HepG2 (cell line): ENCODE data around the gene VARS1. TPM values are rescaled to one million over a fixed set of nuclear protein-coding genes. Genes with fewer than 3 reads are reported as not detected.
A peak's percentile ranks its signal among the peaks of the same experiment; 100 is the strongest.

Experiments used
- ERF ChIP-seq: IDR thresholded peaks from 2 replicates; pipeline ENCODE4 v1.6.1; 2018; ENCODE audit warnings: missing biosample characterization, missing genetic modification reagents
- FOXJ3 ChIP-seq: sonication (generic); formaldehyde crosslinking; IDR thresholded peaks from 2 replicates; pipeline ENCODE4 v1.4.0; 2020; ENCODE audit warnings: missing genetic modification reagents, mild to moderate bottlenecking, borderline replicate concordance
- KDM5B ChIP-seq: sonication (generic); formaldehyde crosslinking; IDR thresholded peaks from 2 replicates; pipeline ENCODE4 v1.4.0; 2020; ENCODE audit warnings: missing genetic modification reagents, mild to moderate bottlenecking, borderline replicate concordance
- PCBP2 ChIP-seq: fragments of 200-400 bp; formaldehyde crosslinking; optimal IDR thresholded peaks from 2 replicates; pipeline ENCODE3; 2018; ENCODE audit warnings: low read length, low read depth; ENCODE audit not compliant: poor library complexity, severe bottlenecking
- PHF21A ChIP-seq: sonication (generic); formaldehyde crosslinking; IDR thresholded peaks from 2 replicates; pipeline ENCODE4 v1.5.0; 2020; ENCODE audit warnings: mild to moderate bottlenecking, missing genetic modification reagents
- PITX1 ChIP-seq: sonication (generic); formaldehyde crosslinking; IDR thresholded peaks from 2 replicates; pipeline ENCODE4 v1.5.1; 2020; ENCODE audit warnings: mild to moderate bottlenecking, missing genetic modification reagents
- PTBP1 ChIP-seq: fragments of 200-400 bp; formaldehyde crosslinking; IDR thresholded peaks from 2 replicates; pipeline ENCODE4 v1.6.1; 2018; ENCODE audit warnings: low read length, low read depth; ENCODE audit not compliant: poor library complexity, severe bottlenecking
- RFX3 ChIP-seq: IDR thresholded peaks from 2 replicates; pipeline ENCODE4 v1.6.1; 2016; ENCODE audit warnings: missing biosample characterization, missing genetic modification reagents
- SIX1 ChIP-seq: sonication (generic); formaldehyde crosslinking; IDR thresholded peaks from 2 replicates; pipeline ENCODE4 v1.4.0; 2020; ENCODE audit warnings: missing genetic modification reagents, borderline replicate concordance
- SIX4 ChIP-seq: sonication (generic); formaldehyde crosslinking; IDR thresholded peaks from 2 replicates; pipeline ENCODE4 v1.4.0; 2020; ENCODE audit warnings: missing genetic modification reagents
- SNAPC2 ChIP-seq: sonication (generic); formaldehyde crosslinking; IDR thresholded peaks from 2 replicates; pipeline ENCODE4 v1.8.1; 2022; ENCODE audit warnings: mild to moderate bottlenecking, missing genetic modification reagents
- SPEN ChIP-seq: sonication (generic); formaldehyde crosslinking; IDR thresholded peaks from 2 replicates; pipeline ENCODE4 v1.5.1; 2020; ENCODE audit warnings: low read depth, mild to moderate bottlenecking, missing genetic modification reagents
- TARDBP ChIP-seq: sonication (generic); formaldehyde crosslinking; IDR thresholded peaks from 2 replicates; pipeline ENCODE4 v1.8.0; 2022; ENCODE audit warnings: mild to moderate bottlenecking, missing genetic modification reagents
- TBX3 ChIP-seq: fragments of 450-650 bp; IDR thresholded peaks from 2 replicates; pipeline ENCODE4 v1.6.1; 2017; ENCODE audit warnings: antibody characterized with exemption, mild to moderate bottlenecking, inconsistent platforms, borderline replicate concordance
- TEAD3 ChIP-seq: optimal IDR thresholded peaks from 2 replicates; pipeline ENCODE3; 2016; ENCODE audit warnings: borderline replicate concordance
- ZBTB42 ChIP-seq: sonication (generic); formaldehyde crosslinking; IDR thresholded peaks from 2 replicates; pipeline ENCODE4 v1.5.0; 2020; ENCODE audit warnings: mild to moderate bottlenecking, missing genetic modification reagents
- ZC3H4 ChIP-seq: sonication (generic); formaldehyde crosslinking; IDR thresholded peaks from 2 replicates; pipeline ENCODE4 v1.4.0; 2020; ENCODE audit warnings: missing genetic modification reagents, borderline replicate concordance
- ZKSCAN8 ChIP-seq: IDR thresholded peaks from 2 replicates; pipeline ENCODE4 v1.6.1; 2016; ENCODE audit warnings: borderline replicate concordance, missing genetic modification reagents, missing compliant biosample characterization
- ZNF484 ChIP-seq: sonication (generic); formaldehyde crosslinking; IDR thresholded peaks from 2 replicates; pipeline ENCODE4 v1.5.1; 2020; ENCODE audit warnings: mild to moderate bottlenecking, low read depth, missing genetic modification reagents, borderline replicate concordance
- ZNF703 ChIP-seq: sonication (generic); formaldehyde crosslinking; IDR thresholded peaks from 2 replicates; pipeline ENCODE4 v1.5.1; 2020; ENCODE audit warnings: missing genetic modification reagents, mild to moderate bottlenecking, moderate library complexity, borderline replicate concordance
- ZSCAN20 ChIP-seq: sonication (generic); formaldehyde crosslinking; IDR thresholded peaks from 2 replicates; pipeline ENCODE4 v1.4.0; 2020; ENCODE audit warnings: missing genetic modification reagents, mild to moderate bottlenecking, borderline replicate concordance
- polyA plus RNA-seq, 8 experiments: library from polyadenylated mRNA; depleted of rRNA in 3 of 8; stranded (reverse) in 7 of 8; unstranded in 1 of 8; fragments of >200 nt; fragmentation: Illumina TruSeq in 4 of 8; extraction: Trizol in 4 of 8; gene quantifications; 2 replicates each; pipeline versions ENCODE4 v1.2.1 to v1.2.3, GENCODE V29; 2011 to 2016; ENCODE audit warnings: low read depth in 4 of 8, missing spikeins in 1 of 8, mixed read lengths in 1 of 8; ENCODE audit not compliant: insufficient read depth in 1 of 8
- total RNA-seq, 5 experiments: library from RNA; depleted of rRNA; stranded (reverse); fragments of >200 nt; fragmentation: Illumina TruSeq; extraction: Trizol; gene quantifications; 2 replicates each; pipeline ENCODE4 v1.2.3, GENCODE V29; 2016; ENCODE audit warnings: low read depth in 1 of 5
- TF ChIP-seq, protein P1 (sequence below): sonication (generic); formaldehyde crosslinking; IDR thresholded peaks from 2 replicates; pipeline ENCODE4 v1.8.0; 2022; ENCODE audit warnings: missing genetic modification reagents, mild to moderate bottlenecking, moderate library complexity, borderline replicate concordance
- TF ChIP-seq, protein P2 (sequence below): sonication (generic); formaldehyde crosslinking; IDR thresholded peaks from 2 replicates; pipeline ENCODE4 v1.5.0; 2020; ENCODE audit warnings: missing genetic modification reagents, mild to moderate bottlenecking, borderline replicate concordance
- TF ChIP-seq, protein P3 (sequence below): sonication (generic); formaldehyde crosslinking; IDR thresholded peaks from 2 replicates; pipeline ENCODE4 v1.5.0; 2020; ENCODE audit warnings: missing genetic modification reagents
- TF ChIP-seq, protein P4 (sequence below): sonication (generic); formaldehyde crosslinking; IDR thresholded peaks from 2 replicates; pipeline ENCODE4 v1.8.0; 2022; ENCODE audit warnings: low read depth, missing genetic modification reagents

The VARS1 gene
- total and polyA plus RNA-seq, 2 of the 13 experiments (the other 11 are each of a cell fraction or from before 2014, with no cell fraction given): 14.7 to 56.1 TPM

DNA sequence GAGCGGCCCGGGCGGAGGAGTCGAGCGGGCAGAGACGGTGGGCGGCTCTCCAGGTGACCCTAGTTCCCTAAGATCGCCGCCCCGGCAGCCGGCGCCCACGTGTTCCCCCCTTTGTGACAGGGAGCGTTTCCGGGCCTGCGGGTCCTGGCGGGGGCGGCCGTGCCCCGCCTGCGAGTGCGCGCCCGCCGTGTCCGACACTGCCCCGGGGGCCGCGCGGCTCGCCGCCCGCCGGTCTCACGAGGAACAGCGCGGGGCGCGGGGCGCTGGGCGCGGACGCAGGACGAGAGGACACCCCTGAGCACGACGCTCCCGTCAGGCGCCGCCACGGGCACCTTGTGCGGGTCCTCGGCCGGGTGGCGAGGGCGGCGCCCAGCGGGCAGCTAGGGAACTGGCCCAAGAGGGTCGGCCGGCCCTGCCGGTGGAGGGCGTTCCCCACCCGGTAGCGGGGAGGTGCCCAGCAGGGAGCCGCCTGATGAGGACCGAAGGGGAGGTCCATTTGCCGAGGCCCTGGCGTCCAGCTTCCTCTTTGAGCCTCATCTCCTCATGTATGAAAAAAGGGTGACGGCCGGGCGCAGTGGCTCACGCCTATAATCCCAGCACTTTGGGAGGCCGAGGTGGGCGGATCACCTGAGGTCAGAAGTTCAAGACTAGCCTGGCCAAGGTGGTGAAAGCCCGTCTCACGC is at the start of gene VARS1 (continued):
- TF ChIP-seq KDM5B (CRISPR knock-in tag) (peak; percentile 84; the same call in 1 of the 2 replicates), PCBP2 (no peak), PHF21A (peak; percentile 82), SPEN (CRISPR knock-in tag) (peak; percentile 97), FOXJ3 (CRISPR knock-in tag) (no peak; the same call in 1 of the 2 replicates), ZKSCAN8 (peak; percentile 19; the same call in 1 of the 2 replicates), TBX3 (no peak), PTBP1 (no peak), RFX3 (CRISPR knock-in tag) (no peak), ZNF484 (CRISPR knock-in tag) (no peak), ERF (CRISPR knock-in tag) (peak; percentile 93), PITX1 (CRISPR knock-in tag) (peak; percentile 67; the same call in 1 of the 2 replicates), TARDBP (CRISPR knock-in tag) (peak; percentile 71), ZBTB42 (CRISPR knock-in tag) (0 out of 2 replicates have a peak, but pooled peaks have one; percentile 9), SIX4 (CRISPR knock-in tag) (no peak), ZC3H4 (CRISPR knock-in tag) (no peak), ZSCAN20 (no peak), SIX1 (CRISPR knock-in tag) (no peak), TEAD3 (CRISPR knock-in tag) (peak; percentile 34), ZNF703 (CRISPR knock-in tag) (no peak; the same call in 1 of the 2 replicates), SNAPC2 (CRISPR knock-in tag) (no peak)
- TF ChIP-seq, protein P1, sequence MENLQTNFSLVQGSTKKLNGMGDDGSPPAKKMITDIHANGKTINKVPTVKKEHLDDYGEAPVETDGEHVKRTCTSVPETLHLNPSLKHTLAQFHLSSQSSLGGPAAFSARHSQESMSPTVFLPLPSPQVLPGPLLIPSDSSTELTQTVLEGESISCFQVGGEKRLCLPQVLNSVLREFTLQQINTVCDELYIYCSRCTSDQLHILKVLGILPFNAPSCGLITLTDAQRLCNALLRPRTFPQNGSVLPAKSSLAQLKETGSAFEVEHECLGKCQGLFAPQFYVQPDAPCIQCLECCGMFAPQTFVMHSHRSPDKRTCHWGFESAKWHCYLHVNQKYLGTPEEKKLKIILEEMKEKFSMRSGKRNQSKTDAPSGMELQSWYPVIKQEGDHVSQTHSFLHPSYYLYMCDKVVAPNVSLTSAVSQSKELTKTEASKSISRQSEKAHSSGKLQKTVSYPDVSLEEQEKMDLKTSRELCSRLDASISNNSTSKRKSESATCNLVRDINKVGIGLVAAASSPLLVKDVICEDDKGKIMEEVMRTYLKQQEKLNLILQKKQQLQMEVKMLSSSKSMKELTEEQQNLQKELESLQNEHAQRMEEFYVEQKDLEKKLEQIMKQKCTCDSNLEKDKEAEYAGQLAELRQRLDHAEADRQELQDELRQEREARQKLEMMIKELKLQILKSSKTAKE (CRISPR knock-in tag): no peak
- TF ChIP-seq, protein P2, sequence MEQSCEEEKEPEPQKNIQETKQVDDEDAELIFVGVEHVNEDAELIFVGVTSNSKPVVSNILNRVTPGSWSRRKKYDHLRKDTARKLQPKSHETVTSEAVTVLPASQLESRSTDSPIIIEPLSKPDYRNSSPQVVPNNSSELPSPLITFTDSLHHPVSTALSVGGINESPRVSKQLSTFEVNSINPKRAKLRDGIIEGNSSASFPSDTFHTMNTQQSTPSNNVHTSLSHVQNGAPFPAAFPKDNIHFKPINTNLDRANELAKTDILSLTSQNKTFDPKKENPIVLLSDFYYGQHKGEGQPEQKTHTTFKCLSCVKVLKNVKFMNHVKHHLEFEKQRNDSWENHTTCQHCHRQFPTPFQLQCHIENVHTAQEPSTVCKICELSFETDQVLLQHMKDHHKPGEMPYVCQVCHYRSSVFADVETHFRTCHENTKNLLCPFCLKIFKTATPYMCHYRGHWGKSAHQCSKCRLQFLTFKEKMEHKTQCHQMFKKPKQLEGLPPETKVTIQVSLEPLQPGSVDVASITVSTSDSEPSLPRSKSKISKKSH (CRISPR knock-in tag): peak; percentile 94; the same call in 1 of the 2 replicates
- TF ChIP-seq, protein P3, sequence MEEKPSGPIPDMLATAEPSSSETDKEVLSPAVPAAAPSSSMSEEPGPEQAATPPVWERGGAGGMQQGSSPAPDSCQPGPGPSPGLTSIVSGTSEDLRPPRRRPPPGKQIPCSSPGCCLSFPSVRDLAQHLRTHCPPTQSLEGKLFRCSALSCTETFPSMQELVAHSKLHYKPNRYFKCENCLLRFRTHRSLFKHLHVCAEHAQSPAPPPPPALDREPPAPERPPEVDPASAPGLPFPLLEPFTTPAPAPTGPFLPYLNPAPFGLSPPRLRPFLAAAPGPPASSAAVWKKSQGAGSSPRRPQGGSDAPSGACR (CRISPR knock-in tag): peak; percentile 93
- TF ChIP-seq, protein P4, sequence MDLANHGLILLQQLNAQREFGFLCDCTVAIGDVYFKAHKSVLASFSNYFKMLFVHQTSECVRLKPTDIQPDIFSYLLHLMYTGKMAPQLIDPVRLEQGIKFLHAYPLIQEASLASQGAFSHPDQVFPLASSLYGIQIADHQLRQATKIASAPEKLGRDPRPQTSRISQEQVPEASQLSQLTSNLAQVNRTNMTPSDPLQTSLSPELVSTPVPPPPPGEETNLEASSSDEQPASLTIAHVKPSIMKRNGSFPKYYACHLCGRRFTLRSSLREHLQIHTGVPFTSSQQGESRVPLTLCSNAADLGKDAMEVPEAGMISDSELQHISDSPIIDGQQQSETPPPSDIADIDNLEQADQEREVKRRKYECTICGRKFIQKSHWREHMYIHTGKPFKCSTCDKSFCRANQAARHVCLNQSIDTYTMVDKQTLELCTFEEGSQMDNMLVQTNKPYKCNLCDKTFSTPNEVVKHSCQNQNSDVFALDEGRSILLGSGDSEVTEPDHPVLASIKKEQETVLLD: peak; percentile 96
